Measurements from ENCODE around the gene MT1F.

The MT1F gene

GRCh38 chr16:56700195-56700594, 42.4 kb downstream of the MT1F start:
- DNase-seq (ENCODE audit: low read depth in 2 of 2): no peak

DNA sequence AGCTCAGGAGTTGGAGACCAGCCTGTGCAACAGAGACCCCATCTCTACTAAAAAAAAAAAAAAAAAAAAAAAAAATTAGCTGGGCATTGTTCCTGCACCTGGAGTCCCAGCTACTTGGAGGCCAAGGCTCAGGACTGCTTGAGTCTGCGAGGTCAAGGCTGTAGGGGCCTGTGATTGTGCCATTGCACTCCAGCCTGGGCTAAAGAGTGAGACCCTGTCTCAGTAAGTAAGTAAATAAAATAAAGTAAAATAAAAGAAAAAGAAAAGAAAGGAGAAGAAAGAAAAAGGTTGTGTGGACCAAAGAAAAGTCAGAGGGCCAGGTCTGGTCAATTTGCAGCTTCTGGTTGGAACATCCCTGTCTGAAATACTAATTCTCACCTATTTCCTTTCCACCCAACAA, 42.9 kb downstream of the MT1F start:
- DNase-seq (ENCODE audit: low read depth in 2 of 2): no peak

DNA sequence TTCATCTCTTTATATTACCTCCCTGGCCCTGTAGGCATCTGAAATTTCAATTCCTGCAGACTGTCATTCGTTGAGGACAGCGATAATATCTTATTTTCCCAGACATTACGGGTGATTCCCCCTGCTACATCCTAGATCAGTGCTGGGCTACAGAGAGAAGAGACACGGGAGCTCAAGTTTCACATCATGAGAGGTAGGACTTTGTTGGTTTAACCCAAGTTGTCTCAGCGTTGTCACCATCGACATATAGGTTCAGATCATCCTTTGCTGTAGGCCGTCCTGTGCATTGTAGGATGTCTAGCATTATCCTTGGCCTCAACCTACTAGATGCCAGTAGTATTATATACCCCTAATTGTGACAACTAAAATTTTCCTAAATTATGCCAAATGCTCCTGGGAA, 43.8 kb downstream of the MT1F start:
- DNase-seq (ENCODE audit: low read depth in 2 of 2): no peak

GRCh38 chr16:56702836-56703235, 45.1 kb downstream of the MT1F start:
- no peak for DNase-seq (ENCODE audit: low read depth in 2 of 2)
